Measurements from ENCODE around the gene AGAP3. TPM values are rescaled to one million over a fixed set of nuclear protein-coding genes. Genes with fewer than 3 reads are reported as not detected.
A peak's percentile ranks its signal among the peaks of the same experiment; 100 is the strongest.

The AGAP3 gene
- total RNA-seq, 1 experiment from 2014 or later = 103 TPM

GRCh38 chr7:151087245-151088018 is 1.2 kb downstream of the AGAP3 start:
- CTCF ChIA-PET = interaction anchor here (1.1 kb wide), 1 partner anchor 59 kb away, joined by 3 read pairs; no protein-coding TSS in a partner anchor
- POLR2A ChIA-PET = interaction anchor here (0.6 kb wide), 1 partner anchor 57 kb away, joined by 6 read pairs; no protein-coding TSS in a partner anchor
- Histone ChIP-seq H3K36me3 (ENCODE audit: control insufficient read depth, insufficient read depth, low read length) (no peaks in the 10 kb centered on the region; the same call in 1 of the 2 replicates), H3K27ac (ENCODE audit: low read length) (peak overlapping the region; percentile 77), H3K4me1 (ENCODE audit: control insufficient read depth, insufficient read depth, low read length) (peaks cover 44% of the 10 kb centered on the region), H3K4me3 (ENCODE audit: low read depth in 2 of 2, low read length in 2 of 2) (peak overlapping the region; percentile 88 to 93), H3K9me3 (ENCODE audit: control insufficient read depth, insufficient read depth, low read depth, low read length) (no peaks in the 10 kb centered on the region), H3K27me3 (ENCODE audit: control insufficient read depth, insufficient read depth, low read length) (no peaks in the 10 kb centered on the region)
- intact Hi-C loops (cut with micrococcal nuclease; ENCODE audit: unreplicated experiment) = no loop called here
- no TSS peak for BruUV-seq (replicated peaks)
- ATAC-seq = peak; percentile 42
- TF ChIP-seq POLR2AphosphoS5 (IDR thresholded peaks at IDR 0.05; ENCODE audit: low read depth, low read length) (no peak), REST (IDR thresholded peaks at IDR 0.05; ENCODE audit: insufficient read depth in 1 of 2, low read depth in 2 of 2, low read length in 1 of 2) (no peak), SIN3A (IDR thresholded peaks at IDR 0.05; ENCODE audit: borderline replicate concordance, insufficient read depth, low read depth, low read length) (peak; percentile 85; the same call in 1 of the 2 replicates), TCF7L2 (IDR thresholded peaks at IDR 0.05; ENCODE audit: low read depth, low read length) (no peak)
- TF ChIP-seq, protein P1, sequence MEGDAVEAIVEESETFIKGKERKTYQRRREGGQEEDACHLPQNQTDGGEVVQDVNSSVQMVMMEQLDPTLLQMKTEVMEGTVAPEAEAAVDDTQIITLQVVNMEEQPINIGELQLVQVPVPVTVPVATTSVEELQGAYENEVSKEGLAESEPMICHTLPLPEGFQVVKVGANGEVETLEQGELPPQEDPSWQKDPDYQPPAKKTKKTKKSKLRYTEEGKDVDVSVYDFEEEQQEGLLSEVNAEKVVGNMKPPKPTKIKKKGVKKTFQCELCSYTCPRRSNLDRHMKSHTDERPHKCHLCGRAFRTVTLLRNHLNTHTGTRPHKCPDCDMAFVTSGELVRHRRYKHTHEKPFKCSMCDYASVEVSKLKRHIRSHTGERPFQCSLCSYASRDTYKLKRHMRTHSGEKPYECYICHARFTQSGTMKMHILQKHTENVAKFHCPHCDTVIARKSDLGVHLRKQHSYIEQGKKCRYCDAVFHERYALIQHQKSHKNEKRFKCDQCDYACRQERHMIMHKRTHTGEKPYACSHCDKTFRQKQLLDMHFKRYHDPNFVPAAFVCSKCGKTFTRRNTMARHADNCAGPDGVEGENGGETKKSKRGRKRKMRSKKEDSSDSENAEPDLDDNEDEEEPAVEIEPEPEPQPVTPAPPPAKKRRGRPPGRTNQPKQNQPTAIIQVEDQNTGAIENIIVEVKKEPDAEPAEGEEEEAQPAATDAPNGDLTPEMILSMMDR (IDR thresholded peaks at IDR 0.05) = peak; percentile 78
- in situ Hi-C loops (cut with HindIII; ENCODE audit: low pct_unique_long_range_greater_than_20kb, low sequenced_read_pairs) = no loop called here
- no peak for DNase-seq (ENCODE audit: low read depth, low spot score)

- BruUV-seq (replicated peaks) = no TSS peak
- POLR2A ChIA-PET = interaction anchor here (0.5 to 0.6 kb wide), 2 partner anchors 56 to 59 kb away, joined by 3 to 6 read pairs; no protein-coding TSS in a partner anchor
- H3K4me3 ChIP-seq (ENCODE audit: low read depth in 2 of 2, low read length in 2 of 2) = peak overlapping the region; percentile 88 to 93
Measured at GRCh38 chr7:151088019-151088855, 2.0 kb downstream of the AGAP3 start.

More at GRCh38 chr7:151088019-151088855, 2.0 kb downstream of the AGAP3 start:
- H3K9me3 ChIP-seq (ENCODE audit: control insufficient read depth, insufficient read depth, low read depth, low read length) = no peaks in the 10 kb centered on the region
- DNase-seq (ENCODE audit: low read depth, low spot score) (no peak), ATAC-seq (no peak)
- CTCF ChIA-PET = interaction anchor here (1.1 kb wide), 1 partner anchor 60 kb away, joined by 3 read pairs; no protein-coding TSS in a partner anchor
- H3K27ac ChIP-seq (ENCODE audit: low read length) = peak overlapping the region; percentile 77
- H3K36me3 ChIP-seq (ENCODE audit: control insufficient read depth, insufficient read depth, low read length) = no peaks in the 10 kb centered on the region; the same call in 1 of the 2 replicates
- H3K27me3 ChIP-seq (ENCODE audit: control insufficient read depth, insufficient read depth, low read length) = no peaks in the 10 kb centered on the region
- in situ Hi-C loops (cut with HindIII; ENCODE audit: low pct_unique_long_range_greater_than_20kb, low sequenced_read_pairs) = no loop called here
- TF ChIP-seq TCF7L2 (IDR thresholded peaks at IDR 0.05; ENCODE audit: low read depth, low read length) (no peak), REST (IDR thresholded peaks at IDR 0.05; ENCODE audit: insufficient read depth in 1 of 2, low read depth in 2 of 2, low read length in 1 of 2) (no peak), SIN3A (IDR thresholded peaks at IDR 0.05; ENCODE audit: borderline replicate concordance, insufficient read depth, low read depth, low read length) (no peak), POLR2AphosphoS5 (IDR thresholded peaks at IDR 0.05; ENCODE audit: low read depth, low read length) (no peak)
- TF ChIP-seq, protein P1 (IDR thresholded peaks at IDR 0.05) = no peak
- H3K4me1 ChIP-seq (ENCODE audit: control insufficient read depth, insufficient read depth, low read length) = peaks cover 44% of the 10 kb centered on the region
- intact Hi-C loops (cut with micrococcal nuclease; ENCODE audit: unreplicated experiment) = no loop called here

Measured in Panc1 (cell line).